ENCODE results near the gene GINS3. TPM values are rescaled to one million over a fixed set of nuclear protein-coding genes. Genes with fewer than 3 reads are reported as not detected.
"Not testable (repeated sequence)": the region's sequence is repeated elsewhere in the genome, so short reads cannot be mapped to it uniquely, and the experiment has no call there.

GINS3 gene
- total RNA-seq, 6 donors from 2014 or later = 1.0 to 4.0 (median 2.9) TPM

- no peaks in the 10 kb centered on the region for H3K9me3 ChIP-seq
- ATAC-seq (ENCODE audit: low FRiP score in 2 of 2) = no peak
- WGBS, 2 donors = 78 to 81% methylated on average over 7 of the region's 7 CpGs
Measured at GRCh38 chr16:58385218-58385773, 7.0 kb upstream of the GINS3 start.

DNA sequence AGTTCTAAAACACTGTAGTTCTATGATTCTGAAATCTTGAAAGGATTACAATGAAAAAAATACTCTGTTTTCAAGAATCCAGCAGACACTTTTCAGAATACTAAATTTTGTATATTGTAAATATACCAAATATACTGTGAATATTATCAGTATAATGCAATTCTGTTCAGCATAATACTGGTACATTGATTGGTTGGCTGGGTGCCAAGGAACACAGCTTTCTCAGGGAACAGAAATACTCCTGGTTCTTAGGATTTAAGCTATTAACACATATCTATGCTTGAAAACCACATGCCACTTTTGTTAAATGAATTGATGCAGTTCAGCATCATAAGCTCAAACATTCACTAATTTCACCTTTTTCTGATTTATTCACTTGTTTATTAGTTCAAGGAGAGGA, 2.5 kb upstream of the GINS3 start:
- H3K27me3 ChIP-seq = no peaks in the 10 kb centered on the region
- no peaks in the 10 kb centered on the region for H3K9me3 ChIP-seq
- H3K4me1 ChIP-seq = peaks cover 6 to 12% (median 7%) of the 10 kb centered on the region in 4 donors
- no peaks in the 10 kb centered on the region for H3K36me3 ChIP-seq
- TF ChIP-seq POLR2AphosphoS5 (IDR thresholded peaks at IDR 0.05) = no peak
- no peak for TF ChIP-seq EP300 (IDR thresholded peaks at IDR 0.05)
- TF ChIP-seq POLR2A (IDR thresholded peaks at IDR 0.05) = no peak
- no peak for TF ChIP-seq CTCF (IDR thresholded peaks at IDR 0.05)
- no peak overlapping the region for H3K4me3 ChIP-seq
- ATAC-seq (ENCODE audit: low FRiP score in 2 of 2) = no peak
- no peak for DNase-seq
- no peak overlapping the region for H3K27ac ChIP-seq

More at GRCh38 chr16:58385218-58385773, 7.0 kb upstream of the GINS3 start:
- Histone ChIP-seq H3K27me3 (no peaks in the 10 kb centered on the region), H3K4me1 (no peaks in the 10 kb centered on the region), H3K36me3 (no peaks in the 10 kb centered on the region), H3K4me3 (no peak overlapping the region), H3K27ac (no peak overlapping the region)
- TF ChIP-seq EP300 (IDR thresholded peaks at IDR 0.05) (no peak), POLR2AphosphoS5 (IDR thresholded peaks at IDR 0.05) (no peak), CTCF (IDR thresholded peaks at IDR 0.05) (no peak), POLR2A (IDR thresholded peaks at IDR 0.05) (no peak)
- DNase-seq = no peak

DNA sequence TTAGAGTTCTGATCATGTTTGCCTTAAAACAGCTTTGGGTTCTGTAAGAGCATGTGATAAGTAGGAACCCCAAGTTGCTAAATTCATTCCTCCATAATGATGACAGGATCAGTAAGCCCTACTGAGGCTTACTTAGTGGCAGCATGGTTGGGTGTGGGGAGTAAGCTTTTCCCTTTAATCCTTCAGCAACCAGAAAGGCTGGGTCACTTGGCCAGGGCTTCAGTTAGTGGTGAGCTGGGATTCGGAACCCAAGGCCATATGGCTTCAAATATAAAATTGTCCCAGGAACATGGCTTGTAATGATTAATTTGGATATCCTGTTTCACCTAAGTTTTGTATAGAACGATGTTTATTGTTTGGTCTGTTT, 850 bp downstream of the GINS3 start:
- H3K9me3 ChIP-seq = no peaks in the 10 kb centered on the region
- peaks cover 6 to 12% (median 7%) of the 10 kb centered on the region in 4 donors for H3K4me1 ChIP-seq
- H3K27ac ChIP-seq = peak overlapping the region; percentile 67 to 88 (median 84)
- ATAC-seq (ENCODE audit: low FRiP score in 2 of 2) (no peak), DNase-seq (no peak)
- H3K27me3 ChIP-seq = no peaks in the 10 kb centered on the region
- peak overlapping the region; percentile 73 to 92 (median 78) for H3K4me3 ChIP-seq
- TF ChIP-seq CTCF (IDR thresholded peaks at IDR 0.05) = no peak
- TF ChIP-seq POLR2AphosphoS5 (IDR thresholded peaks at IDR 0.05) = no peak
- TF ChIP-seq POLR2A (IDR thresholded peaks at IDR 0.05) = no peak
- no peak for TF ChIP-seq EP300 (IDR thresholded peaks at IDR 0.05)
- no peaks in the 10 kb centered on the region for H3K36me3 ChIP-seq
- 63 to 72% methylated on average over 2 of the region's 2 CpGs for WGBS, 2 donors

DNA sequence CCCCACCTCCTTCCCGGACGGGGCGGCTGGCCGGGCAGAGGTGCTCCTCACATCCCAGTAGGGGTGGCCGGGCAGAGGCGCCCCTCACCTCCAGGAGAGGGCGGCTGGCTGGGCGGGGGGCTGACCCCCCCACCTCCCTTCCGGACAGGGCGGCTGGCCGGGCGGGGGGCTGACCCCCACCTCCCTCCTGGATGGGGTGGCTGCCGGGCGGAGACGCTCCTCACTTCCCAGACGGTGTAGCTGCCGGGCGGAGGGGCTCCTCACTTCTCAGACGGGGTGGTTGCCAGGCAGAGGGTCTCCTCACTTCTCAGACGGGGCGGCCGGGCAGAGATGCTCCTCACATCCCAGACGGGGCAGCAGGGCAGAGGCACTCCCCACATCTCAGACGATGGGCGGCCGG, 4.6 kb downstream of the GINS3 start:
- H3K9me3 ChIP-seq; ATAC-seq (ENCODE audit: low FRiP score in 2 of 2); H3K4me3 ChIP-seq; H3K36me3 ChIP-seq; H3K27me3 ChIP-seq; H3K27ac ChIP-seq: not testable (repeated sequence)
- peaks cover 6 to 12% (median 6%) of the 10 kb centered on the region in 4 donors for H3K4me1 ChIP-seq
- WGBS, 2 donors = 98% methylated on average over 22 of the region's 26 CpGs; no CpG with 5 or more reads in 1 of the 2 donors
- peak in 1 of 2 donors; percentile 66 for DNase-seq

- Histone ChIP-seq H3K4me3 (no peak overlapping the region), H3K36me3 (peaks cover 0 to 3% (median 0%) of the 10 kb centered on the region in 4 donors), H3K9me3 (no peaks in the 10 kb centered on the region), H3K27me3 (no peaks in the 10 kb centered on the region), H3K27ac (no peak overlapping the region), H3K4me1 (no peaks in the 10 kb centered on the region)
- 76 to 100% methylated on average over 1 of the region's 1 CpG for WGBS, 2 donors
- no peak for TF ChIP-seq EP300 (IDR thresholded peaks at IDR 0.05)
- no peak for TF ChIP-seq CTCF (IDR thresholded peaks at IDR 0.05)
- TF ChIP-seq POLR2A (IDR thresholded peaks at IDR 0.05) = no peak
- no peak for TF ChIP-seq POLR2AphosphoS5 (IDR thresholded peaks at IDR 0.05)
- ATAC-seq (ENCODE audit: low FRiP score in 2 of 2) (no peak), DNase-seq (no peak)
Measured at GRCh38 chr16:58399718-58400633, 7.7 kb downstream of the GINS3 start.

DNA sequence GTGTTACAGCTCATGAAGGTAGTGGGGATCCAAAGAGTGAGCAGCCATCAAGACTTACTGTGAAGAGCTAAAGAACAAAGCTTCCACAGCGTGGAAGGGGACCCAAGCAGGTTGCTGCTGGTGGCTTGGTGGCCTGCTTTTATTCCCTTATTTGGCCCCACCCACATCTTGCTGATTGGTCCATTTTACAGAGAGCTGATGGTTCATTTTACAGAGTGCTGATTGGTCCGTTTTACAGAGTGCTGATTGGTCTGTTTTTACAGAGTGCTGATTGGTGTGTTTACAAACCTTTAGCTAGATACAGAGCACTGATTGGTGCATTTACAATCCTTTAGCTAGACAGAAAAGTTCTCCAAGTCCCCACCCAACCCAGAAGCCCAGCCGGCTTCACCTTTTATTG, 9.0 kb downstream of the GINS3 start:
- WGBS, 2 donors = 93 to 100% methylated on average over 3 of the region's 3 CpGs
- H3K4me3 ChIP-seq; ATAC-seq (ENCODE audit: low FRiP score in 2 of 2); H3K9me3 ChIP-seq; H3K4me1 ChIP-seq; DNase-seq; H3K36me3 ChIP-seq; H3K27ac ChIP-seq; H3K27me3 ChIP-seq: not testable (repeated sequence)

Measured in upper lobe of left lung (tissue), 6 donors.